SU-DHL-6 (cell line): ENCODE data around the gene ARL8A.

ENCODE experiments used
- EZH2phosphoT487 ChIP-seq: fragments of 200-600 bp; sonication (generic), shearing (Covaris generic); conservative IDR thresholded peaks from 2 replicates; pipeline ENCODE4 v1.6.1; 2018; ENCODE audit warnings: mild to moderate bottlenecking, antibody characterized with exemption, low read length, moderate library complexity, mixed read lengths
- TF ChIP-seq, protein P1 (sequence below): fragments of 200-600 bp; sonication (generic); IDR thresholded peaks from one replicate; pipeline ENCODE4 v1.5.1; 2017; ENCODE audit warnings: antibody characterized with exemption, mild to moderate bottlenecking, low read length, moderate library complexity; ENCODE audit not compliant: insufficient read depth, poor library complexity, severe bottlenecking

DNA sequence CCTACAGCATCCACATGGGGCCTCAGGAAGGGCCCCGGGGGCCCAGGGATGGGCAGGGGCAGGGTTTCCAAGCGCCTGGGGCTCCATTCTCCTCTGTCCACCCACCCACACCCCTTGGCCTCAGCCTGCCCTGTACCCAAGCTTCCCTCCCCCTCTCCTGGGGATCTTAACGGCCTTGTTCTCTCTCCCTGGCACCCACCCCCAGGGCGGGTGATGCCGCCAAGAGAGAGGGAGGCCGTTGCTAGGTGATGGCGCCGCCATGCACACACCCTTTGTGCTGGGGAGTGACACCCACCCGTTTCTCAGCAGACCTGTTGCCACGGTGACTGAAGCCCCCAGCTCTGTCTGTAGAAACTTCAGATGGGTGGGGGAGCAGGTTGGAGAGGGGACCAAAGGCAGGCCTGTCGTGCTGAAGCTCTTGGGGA lies 14.2 kb downstream of the ARL8A start:
- TF ChIP-seq, protein P1, sequence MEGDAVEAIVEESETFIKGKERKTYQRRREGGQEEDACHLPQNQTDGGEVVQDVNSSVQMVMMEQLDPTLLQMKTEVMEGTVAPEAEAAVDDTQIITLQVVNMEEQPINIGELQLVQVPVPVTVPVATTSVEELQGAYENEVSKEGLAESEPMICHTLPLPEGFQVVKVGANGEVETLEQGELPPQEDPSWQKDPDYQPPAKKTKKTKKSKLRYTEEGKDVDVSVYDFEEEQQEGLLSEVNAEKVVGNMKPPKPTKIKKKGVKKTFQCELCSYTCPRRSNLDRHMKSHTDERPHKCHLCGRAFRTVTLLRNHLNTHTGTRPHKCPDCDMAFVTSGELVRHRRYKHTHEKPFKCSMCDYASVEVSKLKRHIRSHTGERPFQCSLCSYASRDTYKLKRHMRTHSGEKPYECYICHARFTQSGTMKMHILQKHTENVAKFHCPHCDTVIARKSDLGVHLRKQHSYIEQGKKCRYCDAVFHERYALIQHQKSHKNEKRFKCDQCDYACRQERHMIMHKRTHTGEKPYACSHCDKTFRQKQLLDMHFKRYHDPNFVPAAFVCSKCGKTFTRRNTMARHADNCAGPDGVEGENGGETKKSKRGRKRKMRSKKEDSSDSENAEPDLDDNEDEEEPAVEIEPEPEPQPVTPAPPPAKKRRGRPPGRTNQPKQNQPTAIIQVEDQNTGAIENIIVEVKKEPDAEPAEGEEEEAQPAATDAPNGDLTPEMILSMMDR: no peak
- no peak for TF ChIP-seq EZH2phosphoT487
